CD4-positive, alpha-beta T cell treated with Interleukin-6 at 100 ng/mL for 8 hours (primary cell): ENCODE data around the gene SPTLC1.
"Not testable (repeated sequence)": the region's sequence is repeated elsewhere in the genome, so short reads cannot be mapped to it uniquely, and the experiment has no call there.

ENCODE experiments used
- DNase-seq: peaks from one replicate; pipeline ENCODE4 v3.0.0-alpha.2; 2020; ENCODE audit warnings: mixed read lengths, low spot score

SPTLC1 gene

GRCh38 chr9:92115071-92115858 lies at the start of gene SPTLC1:
SPTLC1 (minus strand) TSS chr9:92115413; CDS start chr9:92115370, 43 bp downstream.
- DNase-seq: peak; percentile 92

GRCh38 chr9:92164975-92165374 lies 49.8 kb upstream of the SPTLC1 start:
- no peak for DNase-seq

- no peak for DNase-seq
These were observed 49.3 kb upstream of the SPTLC1 start for GRCh38 chr9:92164490-92164889.

- no peak for DNase-seq
These were observed 48.1 kb upstream of the SPTLC1 start for GRCh38 chr9:92163276-92163675.

- no peak for DNase-seq
These were observed 45.6 kb upstream of the SPTLC1 start for GRCh38 chr9:92160786-92161185.

GRCh38 chr9:92159058-92159457 lies 43.8 kb upstream of the SPTLC1 start:
- DNase-seq: no peak

- DNase-seq: no peak
These were observed 42.9 kb upstream of the SPTLC1 start for GRCh38 chr9:92158097-92158601.

- DNase-seq: not testable (repeated sequence)
These were observed 40.5 kb upstream of the SPTLC1 start for GRCh38 chr9:92155736-92156135.

GRCh38 chr9:92155221-92155620 lies 40.0 kb upstream of the SPTLC1 start:
- DNase-seq: no peak

- not testable (repeated sequence) for DNase-seq
These were observed 38.5 kb upstream of the SPTLC1 start for GRCh38 chr9:92153466-92154415.

GRCh38 chr9:92151691-92152393 lies 36.6 kb upstream of the SPTLC1 start:
- DNase-seq: no peak

GRCh38 chr9:92150501-92151470 lies 35.6 kb upstream of the SPTLC1 start:
- DNase-seq: not testable (repeated sequence)

- DNase-seq: no peak
These were observed 32.6 kb upstream of the SPTLC1 start for GRCh38 chr9:92147852-92148180.

GRCh38 chr9:92147030-92147851 lies 32.0 kb upstream of the SPTLC1 start:
- DNase-seq: no peak

GRCh38 chr9:92146610-92147009 lies 31.4 kb upstream of the SPTLC1 start:
- no peak for DNase-seq

- not testable (repeated sequence) for DNase-seq
These were observed 30.6 kb upstream of the SPTLC1 start for GRCh38 chr9:92145784-92146183.

- DNase-seq: no peak
These were observed 27.1 kb upstream of the SPTLC1 start for GRCh38 chr9:92142329-92142728.

GRCh38 chr9:92141144-92142129 lies 26.2 kb upstream of the SPTLC1 start:
- no peak for DNase-seq

GRCh38 chr9:92140754-92141143 lies 25.5 kb upstream of the SPTLC1 start:
- no peak for DNase-seq
